ENCODE data around the gene LONRF3.

- TF ChIP-seq MXD3 (CRISPR knock-in tag; IDR thresholded peaks at IDR 0.05), result no peak
- TF ChIP-seq, protein P1, sequence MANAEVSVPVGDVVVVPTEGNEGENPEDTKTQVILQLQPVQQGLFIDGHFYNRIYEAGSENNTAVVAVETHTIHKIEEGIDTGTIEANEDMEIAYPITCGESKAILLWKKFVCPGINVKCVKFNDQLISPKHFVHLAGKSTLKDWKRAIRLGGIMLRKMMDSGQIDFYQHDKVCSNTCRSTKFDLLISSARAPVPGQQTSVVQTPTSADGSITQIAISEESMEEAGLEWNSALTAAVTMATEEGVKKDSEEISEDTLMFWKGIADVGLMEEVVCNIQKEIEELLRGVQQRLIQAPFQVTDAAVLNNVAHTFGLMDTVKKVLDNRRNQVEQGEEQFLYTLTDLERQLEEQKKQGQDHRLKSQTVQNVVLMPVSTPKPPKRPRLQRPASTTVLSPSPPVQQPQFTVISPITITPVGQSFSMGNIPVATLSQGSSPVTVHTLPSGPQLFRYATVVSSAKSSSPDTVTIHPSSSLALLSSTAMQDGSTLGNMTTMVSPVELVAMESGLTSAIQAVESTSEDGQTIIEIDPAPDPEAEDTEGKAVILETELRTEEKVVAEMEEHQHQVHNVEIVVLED (CRISPR knock-in tag; IDR thresholded peaks at IDR 0.05; ENCODE audit: borderline replicate concordance), result no peak
These were observed 14.5 kb downstream of the LONRF3 start for GRCh38 chrX:118988911-118989310.

Measured in HepG2 (cell line).